Measurements from ENCODE around the gene PRKCE. TPM values are rescaled to one million over a fixed set of nuclear protein-coding genes. Genes with fewer than 3 reads are reported as not detected.
A peak's percentile ranks its signal among the peaks of the same experiment; 100 is the strongest.

The PRKCE gene
- total RNA-seq, 2 experiments from 2014 or later: 17.0 to 42.1 TPM

GRCh38 chr2:46010925-46011490, 359.5 kb downstream of the PRKCE start:
- Histone ChIP-seq H3K4me2 (ENCODE audit: low read length) (no peak overlapping the region), H3K9me3 (ENCODE audit: low read length) (no peaks in the 10 kb centered on the region), H3K9me2 (ENCODE audit: insufficient read depth, low read length) (no peaks in the 10 kb centered on the region), H3K36me3 (ENCODE audit: insufficient read depth, low read length) (no peaks in the 10 kb centered on the region), H4K20me1 (ENCODE audit: insufficient read depth, low read length) (no peaks in the 10 kb centered on the region), H3K79me2 (ENCODE audit: insufficient read depth, low read depth, low read length) (no peaks in the 10 kb centered on the region), H2AFZ (ENCODE audit: low read length) (no peak overlapping the region), H3K27ac (ENCODE audit: low read depth, low read length, poor library complexity, severe bottlenecking) (no peak overlapping the region), H3K4me3 (ENCODE audit: low read depth, low read length, poor library complexity, severe bottlenecking) (no peak overlapping the region), H3K4me1 (ENCODE audit: insufficient read depth, low read length, poor library complexity, severe bottlenecking) (no peaks in the 10 kb centered on the region)
- peak; percentile 46 for DNase-seq (ENCODE audit: low spot score)
- TF ChIP-seq EZH2phosphoT487 (IDR thresholded peaks at IDR 0.05; ENCODE audit: borderline replicate concordance, low read depth, low read length): no peak
- peak; percentile 89 for TF ChIP-seq CTCF (conservative IDR thresholded peaks at IDR 0.05; ENCODE audit: low read length)
- POLR2A ChIA-PET: no interaction called here
- CTCF ChIA-PET (ENCODE audit: unreplicated experiment): no interaction called here
- intact Hi-C loops (cut with micrococcal nuclease; ENCODE audit: unreplicated experiment): loop anchor here (5.0 kb wide), 1 partner anchor 356 kb away; no protein-coding TSS in a partner anchor
- BruUV-seq (replicated peaks): no TSS peak

- Histone ChIP-seq H3K4me1 (ENCODE audit: insufficient read depth, low read length, poor library complexity, severe bottlenecking) (no peaks in the 10 kb centered on the region), H3K4me2 (ENCODE audit: low read length) (no peak overlapping the region), H3K79me2 (ENCODE audit: insufficient read depth, low read depth, low read length) (no peaks in the 10 kb centered on the region), H2AFZ (ENCODE audit: low read length) (no peak overlapping the region), H3K4me3 (ENCODE audit: low read depth, low read length, poor library complexity, severe bottlenecking) (no peak overlapping the region), H4K20me1 (ENCODE audit: insufficient read depth, low read length) (no peaks in the 10 kb centered on the region), H3K9me3 (ENCODE audit: low read length) (no peaks in the 10 kb centered on the region), H3K9me2 (ENCODE audit: insufficient read depth, low read length) (no peaks in the 10 kb centered on the region), H3K27ac (ENCODE audit: low read depth, low read length, poor library complexity, severe bottlenecking) (no peak overlapping the region), H3K36me3 (ENCODE audit: insufficient read depth, low read length) (no peaks in the 10 kb centered on the region)
- no peak for TF ChIP-seq CTCF (conservative IDR thresholded peaks at IDR 0.05; ENCODE audit: low read length)
- no peak for TF ChIP-seq EZH2phosphoT487 (IDR thresholded peaks at IDR 0.05; ENCODE audit: borderline replicate concordance, low read depth, low read length)
- intact Hi-C loops (cut with micrococcal nuclease; ENCODE audit: unreplicated experiment): loop anchor here (5.0 kb wide), 1 partner anchor 355 kb away; no protein-coding TSS in a partner anchor
- ChIA-PET POLR2A (no interaction called here), CTCF (ENCODE audit: unreplicated experiment) (no interaction called here)
- no TSS peak for BruUV-seq (replicated peaks)
- DNase-seq (ENCODE audit: low spot score): no peak
Observed at GRCh38 chr2:46012618-46013240, 361.3 kb downstream of the PRKCE start.

DNA sequence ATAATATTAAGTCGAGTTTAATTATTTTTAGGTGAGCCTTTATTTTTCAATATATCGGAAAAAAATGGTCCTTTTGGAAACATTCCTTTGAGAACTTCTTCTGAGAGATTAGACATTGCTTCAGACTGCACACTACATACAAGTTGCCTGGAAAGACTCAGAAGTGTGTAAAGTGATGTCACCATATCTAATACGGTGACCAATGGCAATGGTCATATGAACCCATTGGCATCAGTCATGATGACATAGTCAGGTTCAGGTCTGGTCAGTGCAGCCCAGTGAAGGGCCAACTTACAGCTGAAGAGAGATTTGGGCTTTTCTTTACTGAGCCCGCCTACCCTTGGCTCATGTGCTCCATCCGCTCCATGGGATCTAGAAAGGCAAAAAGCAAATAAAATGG, 362.3 kb downstream of the PRKCE start:
- no peak overlapping the region for H3K4me3 ChIP-seq (ENCODE audit: low read depth, low read length, poor library complexity, severe bottlenecking)
- no peak overlapping the region for H3K27ac ChIP-seq (ENCODE audit: low read depth, low read length, poor library complexity, severe bottlenecking)
- ChIA-PET CTCF (ENCODE audit: unreplicated experiment) (no interaction called here), POLR2A (no interaction called here)
- no peak overlapping the region for H3K4me2 ChIP-seq (ENCODE audit: low read length)
- no peaks in the 10 kb centered on the region for H3K79me2 ChIP-seq (ENCODE audit: insufficient read depth, low read depth, low read length)
- H4K20me1 ChIP-seq (ENCODE audit: insufficient read depth, low read length): no peaks in the 10 kb centered on the region
- intact Hi-C loops (cut with micrococcal nuclease; ENCODE audit: unreplicated experiment): loop anchor here (5.0 kb wide), 1 partner anchor 354 kb away; no protein-coding TSS in a partner anchor
- no peaks in the 10 kb centered on the region for H3K9me2 ChIP-seq (ENCODE audit: insufficient read depth, low read length)
- TF ChIP-seq EZH2phosphoT487 (IDR thresholded peaks at IDR 0.05; ENCODE audit: borderline replicate concordance, low read depth, low read length): no peak
- TF ChIP-seq CTCF (conservative IDR thresholded peaks at IDR 0.05; ENCODE audit: low read length): no peak
- H3K9me3 ChIP-seq (ENCODE audit: low read length): no peaks in the 10 kb centered on the region
- BruUV-seq (replicated peaks): no TSS peak
- H3K4me1 ChIP-seq (ENCODE audit: insufficient read depth, low read length, poor library complexity, severe bottlenecking): no peaks in the 10 kb centered on the region
- no peaks in the 10 kb centered on the region for H3K36me3 ChIP-seq (ENCODE audit: insufficient read depth, low read length)
- no peak for DNase-seq (ENCODE audit: low spot score)
- no peak overlapping the region for H2AFZ ChIP-seq (ENCODE audit: low read length)

Data from OCI-LY7 (cell line).